Testis (tissue), 3 donors: ENCODE data around the gene GFPT2. TPM values are rescaled to one million over a fixed set of nuclear protein-coding genes. Genes with fewer than 3 reads are reported as not detected.

Source experiments
- DNase-seq: peaks from one replicate; pipeline ENCODE4 v3.0.0-alpha.2; 2019
- H3K27ac ChIP-seq, 2 donors: fragments of 200-600 bp; sonication (generic); one replicate each; pipeline ENCODE4 v1.5.1; 2019
- H3K27me3 ChIP-seq: fragments of 200-600 bp; sonication (generic); one replicate; pipeline ENCODE4 v1.5.1; 2019
- H3K36me3 ChIP-seq: fragments of 200-600 bp; sonication (generic); one replicate; pipeline ENCODE4 v1.5.1; 2017; ENCODE audit warnings: low read depth; ENCODE audit errors: missing control alignments
- H3K4me1 ChIP-seq: fragments of 200-600 bp; sonication (generic); one replicate; pipeline ENCODE4 v1.5.1; 2019
- H3K4me3 ChIP-seq, 2 donors: fragments of 200-600 bp; sonication (generic); one replicate each; pipeline ENCODE4 v1.5.1; 2017 to 2019
- H3K9me3 ChIP-seq: fragments of 200-600 bp; sonication (generic); one replicate; pipeline ENCODE4 v1.5.1; 2017
- CTCF ChIP-seq, 3 experiments: fragments of 450-650 bp in 2 of 3; fragments of 200-600 bp in 1 of 3; sonication (generic) in 1 of 3; IDR thresholded peaks; one replicate each; pipeline ENCODE4 v1.5.1; 2016 to 2019; ENCODE audit warnings: antibody characterized with exemption in 3 of 3, mild to moderate bottlenecking in 2 of 3, moderate library complexity in 1 of 3
- POLR2A ChIP-seq: fragments of 450-650 bp; IDR thresholded peaks from one replicate; pipeline ENCODE4 v1.6.1; 2017; ENCODE audit warnings: antibody characterized with exemption, mild to moderate bottlenecking, moderate library complexity
- WGBS, 2 donors: methylation state at CpG; one replicate each; pipeline ENCODE4 v1.1.5; 2018; 5-methylcytosine and 5-hydroxymethylcytosine counted together
- intact Hi-C: fragments of 100-400 bp; cut with DNase I; formaldehyde crosslinking; loops from one replicate; pipeline ENCODE4 v1.15.1; 2023; ENCODE audit warnings: low total_unique reads
- polyA plus RNA-seq: library from polyadenylated mRNA; stranded (reverse); fragments of 350-450 nt; fragmentation: Illumina TruSeq; extraction: RNeasy Lipid Tissue Mini Kit (QIAGEN cat#74804); gene quantifications from one replicate; pipeline ENCODE4 v1.2.3, GENCODE V29; 2014; ENCODE audit warnings: low read depth, low replicate concordance; ENCODE audit not compliant: insufficient read depth
- total RNA-seq, 2 donors: library from RNA; depleted of rRNA; stranded (reverse); fragments of >200 nt; gene quantifications; one replicate each; pipeline ENCODE4 v1.2.3, GENCODE V29; 2016

The GFPT2 gene
- total and polyA plus RNA-seq, 3 donors from 2014 or later, result 17.6 to 21.7 (median 17.9) TPM

DNA sequence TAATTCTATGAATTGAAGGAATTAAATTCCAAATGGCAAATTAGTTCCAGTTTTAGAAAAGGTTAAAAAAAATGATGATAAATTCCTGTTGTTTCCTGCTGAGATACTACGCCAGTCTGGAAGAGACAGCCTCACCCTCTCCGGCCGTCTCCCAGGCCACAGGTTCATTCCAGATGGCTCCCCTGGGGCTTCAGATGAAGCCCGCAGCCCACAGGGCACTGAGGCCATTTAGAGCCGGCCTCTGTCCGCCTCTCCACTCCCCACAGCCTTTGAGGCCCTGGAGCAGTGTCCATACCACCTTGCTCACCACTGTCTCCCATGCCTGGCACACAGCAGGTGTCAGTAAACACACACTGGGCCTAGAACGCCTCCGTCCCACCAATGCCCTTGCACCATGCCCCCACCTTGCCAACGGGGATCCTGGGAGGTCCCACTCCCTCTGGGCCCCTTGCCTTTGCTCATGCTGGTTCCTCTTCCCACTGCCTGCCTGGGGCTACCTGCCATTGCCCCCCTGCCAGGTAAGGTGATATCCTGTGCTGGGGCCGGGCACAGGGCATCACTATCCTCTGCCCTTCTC, 26.1 kb downstream of the GFPT2 start:
- no peak for TF ChIP-seq POLR2A
- no peak for TF ChIP-seq CTCF (IDR thresholded peaks at IDR 0.05)
- no peak for DNase-seq
- Histone ChIP-seq H3K4me3 (no peak overlapping the region), H3K27me3 (no peaks in the 10 kb centered on the region), H3K27ac (no peak overlapping the region), H3K4me1 (no peaks in the 10 kb centered on the region), H3K36me3 (no peaks in the 10 kb centered on the region), H3K9me3 (no peaks in the 10 kb centered on the region)
- WGBS, 2 donors, result 87 to 90% methylated on average over 10 of the region's 10 CpGs
- intact Hi-C loops, result no loop called here

DNA sequence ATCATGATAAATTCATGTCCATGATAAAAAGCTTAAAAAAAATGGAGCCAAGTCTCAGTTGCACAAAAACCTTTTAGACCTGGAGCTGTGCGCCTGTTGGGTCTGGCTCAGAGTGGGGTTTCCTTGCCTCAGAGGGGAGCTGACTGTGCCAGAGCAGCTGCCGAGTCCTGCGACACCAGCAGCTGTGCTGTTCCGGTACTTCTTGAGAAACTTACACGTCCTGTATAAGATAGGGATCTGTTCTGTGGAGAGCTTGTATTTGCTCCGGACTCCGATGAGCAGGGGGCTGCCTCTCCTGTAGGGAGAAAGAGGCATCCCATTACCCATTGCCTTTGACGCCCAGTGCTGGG, 28.6 kb downstream of the GFPT2 start:
- DNase-seq, result no peak
- TF ChIP-seq POLR2A, result no peak
- TF ChIP-seq CTCF (IDR thresholded peaks at IDR 0.05), result no peak
- WGBS, 2 donors, result 78 to 82% methylated on average over 8 of the region's 8 CpGs
- Histone ChIP-seq H3K27ac (no peak overlapping the region), H3K4me3 (no peak overlapping the region), H3K4me1 (no peaks in the 10 kb centered on the region), H3K36me3 (no peaks in the 10 kb centered on the region), H3K9me3 (no peaks in the 10 kb centered on the region), H3K27me3 (no peaks in the 10 kb centered on the region)
- intact Hi-C loops, result no loop called here

- H3K4me3 ChIP-seq, result no peak overlapping the region
- no peaks in the 10 kb centered on the region for H3K4me1 ChIP-seq
- intact Hi-C loops, result no loop called here
- WGBS, 2 donors, result 68 to 76% methylated on average over 10 to 11 of the region's 11 CpGs
- H3K27me3 ChIP-seq, result no peaks in the 10 kb centered on the region
- H3K9me3 ChIP-seq, result no peaks in the 10 kb centered on the region
- no peak for DNase-seq
- H3K27ac ChIP-seq, result no peak overlapping the region
- H3K36me3 ChIP-seq, result no peaks in the 10 kb centered on the region
- no peak for TF ChIP-seq CTCF (IDR thresholded peaks at IDR 0.05)
- TF ChIP-seq POLR2A, result no peak
Measured at GRCh38 chr5:180323941-180324600, 29.1 kb downstream of the GFPT2 start.

GRCh38 chr5:180323160-180323559, 30.0 kb downstream of the GFPT2 start:
- intact Hi-C loops, result no loop called here
- H3K36me3 ChIP-seq, result no peaks in the 10 kb centered on the region
- DNase-seq, result no peak

More at GRCh38 chr5:180323160-180323559, 30.0 kb downstream of the GFPT2 start:
- TF ChIP-seq CTCF (IDR thresholded peaks at IDR 0.05), result no peak
- no peak for TF ChIP-seq POLR2A
- no peak overlapping the region for H3K27ac ChIP-seq
- no peaks in the 10 kb centered on the region for H3K27me3 ChIP-seq
- H3K4me1 ChIP-seq, result no peaks in the 10 kb centered on the region
- WGBS, 2 donors, result 84 to 86% methylated on average over 14 of the region's 14 CpGs
- H3K4me3 ChIP-seq, result no peak overlapping the region
- H3K9me3 ChIP-seq, result no peaks in the 10 kb centered on the region
